ENCODE measurements around the gene MSRB3. TPM values are rescaled to one million over a fixed set of nuclear protein-coding genes. Genes with fewer than 3 reads are reported as not detected.

Gene MSRB3
- total RNA-seq, 4 donors from 2014 or later: 29.1 to 61.5 (median 50.4) TPM

- no peak for TF ChIP-seq CTCF (IDR thresholded peaks at IDR 0.05; ENCODE audit: low read depth)
Observed at GRCh38 chr12:65432651-65433050, 154.2 kb downstream of the MSRB3 start.

GRCh38 chr12:65434737-65435136 is 156.3 kb downstream of the MSRB3 start:
- TF ChIP-seq CTCF (IDR thresholded peaks at IDR 0.05; ENCODE audit: low read depth): no peak

DNA sequence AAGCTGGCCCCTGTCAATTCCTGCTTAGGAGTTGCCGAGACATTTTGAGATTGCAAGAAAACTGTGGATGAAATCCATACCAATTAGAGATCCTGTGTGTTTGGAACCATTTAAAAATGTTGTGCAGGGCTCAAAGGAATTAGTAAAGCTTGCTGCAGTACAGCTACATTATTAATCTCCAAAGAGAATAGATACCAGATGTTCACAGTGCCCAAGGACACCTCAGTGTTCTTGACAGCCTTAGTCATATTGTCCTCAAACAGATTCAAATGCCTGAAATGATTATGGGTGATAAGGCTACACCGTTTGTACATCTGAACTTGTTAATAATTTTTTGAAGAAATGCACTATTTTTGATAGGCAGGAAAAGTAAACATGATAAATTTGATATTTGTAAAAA is 164.6 kb downstream of the MSRB3 start:
- no peak for TF ChIP-seq CTCF (IDR thresholded peaks at IDR 0.05; ENCODE audit: low read depth)

DNA sequence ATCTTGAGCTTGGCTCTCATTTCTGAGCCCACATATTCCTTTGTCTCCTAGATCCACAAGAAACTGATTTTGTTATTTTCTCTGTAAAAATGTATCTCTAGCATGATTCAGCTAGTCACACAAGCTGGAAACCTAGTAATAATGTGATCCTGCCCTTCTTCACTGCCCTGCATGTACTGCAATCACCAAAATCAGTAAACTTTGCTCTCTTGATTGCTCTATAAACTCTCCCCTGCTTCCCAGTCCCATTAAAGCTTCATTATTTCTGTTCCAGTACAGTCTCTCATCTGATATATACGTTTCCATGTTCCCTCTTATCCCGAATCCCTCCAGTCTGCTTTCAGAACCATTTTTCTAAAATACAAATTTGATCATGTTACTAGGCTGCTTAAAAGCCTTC is 166.5 kb downstream of the MSRB3 start:
- TF ChIP-seq CTCF (IDR thresholded peaks at IDR 0.05; ENCODE audit: low read depth): no peak

GRCh38 chr12:65446901-65447300 is 168.4 kb downstream of the MSRB3 start:
- no peak for TF ChIP-seq CTCF (IDR thresholded peaks at IDR 0.05; ENCODE audit: low read depth)

- TF ChIP-seq CTCF (IDR thresholded peaks at IDR 0.05; ENCODE audit: low read depth): no peak
Observed at GRCh38 chr12:65449400-65449799, 170.9 kb downstream of the MSRB3 start.

- TF ChIP-seq CTCF (IDR thresholded peaks at IDR 0.05; ENCODE audit: low read depth): no peak
Observed at GRCh38 chr12:65450625-65451024, 172.1 kb downstream of the MSRB3 start.
